HuH-7.5 (cell line): Measurements from ENCODE around the gene TMEM87B.

ENCODE experiments used
- DNase-seq: peaks from one replicate; pipeline ENCODE4 v3.0.0; 2011; ENCODE audit warnings: low spot score

TMEM87B gene

DNA sequence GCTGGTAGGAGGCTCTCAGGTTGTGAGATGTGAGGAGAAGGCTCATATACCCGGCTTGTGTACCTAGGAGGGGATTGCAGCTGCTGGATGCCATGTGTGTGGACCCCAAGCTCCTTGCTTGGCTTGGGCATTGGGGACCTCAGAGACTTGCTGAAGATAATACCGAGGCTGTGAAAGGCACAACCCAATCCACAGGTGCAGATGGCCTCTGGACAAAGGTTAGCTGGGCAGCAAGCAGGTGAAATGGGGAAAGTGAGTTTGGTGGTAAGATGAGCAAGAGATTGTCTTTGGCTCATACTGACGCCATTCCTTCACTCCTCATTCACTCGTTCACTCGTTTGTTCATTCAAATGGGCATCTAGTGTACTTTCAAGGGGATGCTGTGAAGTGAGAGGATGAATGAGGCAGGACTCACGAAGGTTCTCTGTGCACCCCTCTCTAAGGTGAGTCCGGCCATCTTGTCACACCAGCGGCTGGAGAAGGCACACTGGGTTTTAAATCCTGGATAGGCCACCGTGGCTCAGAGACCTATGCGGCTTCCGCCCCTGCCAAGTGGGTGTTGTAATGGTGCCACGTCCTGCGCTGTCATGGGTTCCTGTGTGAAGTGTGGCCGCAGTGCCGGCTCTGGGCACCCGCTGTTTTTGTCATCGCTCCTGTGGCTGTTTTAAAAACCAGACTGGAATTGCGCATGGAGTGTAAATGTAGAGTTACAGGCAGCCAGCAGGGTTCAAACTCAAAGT, 96.8 kb downstream of the TMEM87B start:
- no peak for DNase-seq

DNA sequence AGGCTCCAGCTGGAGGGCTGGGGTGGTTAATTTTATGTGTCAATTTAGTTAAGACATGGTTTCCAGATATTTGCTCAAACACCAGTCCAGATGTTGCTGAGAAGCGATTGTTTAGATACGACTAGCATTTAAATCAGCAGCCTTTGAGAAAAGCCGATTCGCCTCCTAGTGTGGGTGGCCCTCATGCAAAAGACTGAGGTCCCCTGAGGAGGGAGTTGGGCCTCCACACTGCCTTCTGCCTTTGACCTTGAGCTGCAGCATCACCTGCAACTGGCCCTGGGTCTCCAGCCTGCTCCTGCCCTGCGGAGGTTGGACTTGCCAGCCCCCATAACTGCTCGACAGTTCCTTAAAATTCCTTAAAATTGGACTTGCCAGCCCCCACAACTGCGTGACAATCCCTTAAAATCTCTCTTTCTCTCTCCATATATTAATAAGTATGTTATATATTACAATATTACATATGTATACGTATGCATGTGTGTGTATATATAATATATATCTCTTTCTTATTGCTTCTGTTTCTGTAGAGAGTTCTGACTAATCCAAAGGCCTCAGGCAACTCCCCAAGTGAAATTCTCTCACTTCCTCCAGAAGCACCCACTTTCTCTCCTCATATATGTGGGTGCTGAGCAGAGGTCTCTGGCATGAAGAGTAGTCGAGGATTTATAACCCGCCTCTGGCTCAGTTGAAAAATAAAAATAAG, 97.6 kb downstream of the TMEM87B start:
- no peak for DNase-seq

DNA sequence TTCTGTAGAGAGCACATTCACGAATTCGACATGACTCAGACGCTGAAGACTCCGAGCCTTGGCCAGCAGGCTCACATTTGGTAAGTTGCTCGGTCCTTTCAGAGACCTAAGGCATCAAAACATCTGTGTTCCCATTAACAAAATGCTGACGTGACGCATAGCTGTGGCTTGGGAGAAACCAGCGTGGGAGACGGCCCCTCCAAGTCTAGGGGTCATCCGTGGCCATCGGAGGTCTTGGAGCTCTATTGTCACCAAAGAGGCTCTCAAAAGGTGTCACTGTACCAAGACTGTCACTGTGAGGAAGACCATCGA, 98.1 kb downstream of the TMEM87B start:
- DNase-seq, result no peak

DNA sequence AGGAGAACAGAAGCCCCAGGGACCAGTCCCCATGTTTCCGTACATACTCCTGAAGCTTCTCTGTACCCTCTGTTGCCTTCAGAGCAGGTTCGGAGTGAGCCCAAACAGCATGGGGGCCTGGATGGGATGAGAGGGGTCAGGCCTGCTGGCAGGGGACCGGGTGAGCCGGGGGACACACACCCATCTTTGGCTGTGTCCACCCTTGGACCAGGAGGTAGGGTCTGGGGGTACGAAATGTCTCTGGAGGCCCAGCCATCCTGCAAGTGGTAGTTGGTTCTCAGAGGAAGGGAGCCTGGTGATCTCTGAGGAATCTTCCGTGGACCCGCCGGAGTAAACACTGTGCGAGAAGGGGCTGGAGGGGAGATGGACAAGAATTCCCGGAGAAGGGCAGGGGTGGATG, 98.4 kb downstream of the TMEM87B start:
- no peak for DNase-seq

DNA sequence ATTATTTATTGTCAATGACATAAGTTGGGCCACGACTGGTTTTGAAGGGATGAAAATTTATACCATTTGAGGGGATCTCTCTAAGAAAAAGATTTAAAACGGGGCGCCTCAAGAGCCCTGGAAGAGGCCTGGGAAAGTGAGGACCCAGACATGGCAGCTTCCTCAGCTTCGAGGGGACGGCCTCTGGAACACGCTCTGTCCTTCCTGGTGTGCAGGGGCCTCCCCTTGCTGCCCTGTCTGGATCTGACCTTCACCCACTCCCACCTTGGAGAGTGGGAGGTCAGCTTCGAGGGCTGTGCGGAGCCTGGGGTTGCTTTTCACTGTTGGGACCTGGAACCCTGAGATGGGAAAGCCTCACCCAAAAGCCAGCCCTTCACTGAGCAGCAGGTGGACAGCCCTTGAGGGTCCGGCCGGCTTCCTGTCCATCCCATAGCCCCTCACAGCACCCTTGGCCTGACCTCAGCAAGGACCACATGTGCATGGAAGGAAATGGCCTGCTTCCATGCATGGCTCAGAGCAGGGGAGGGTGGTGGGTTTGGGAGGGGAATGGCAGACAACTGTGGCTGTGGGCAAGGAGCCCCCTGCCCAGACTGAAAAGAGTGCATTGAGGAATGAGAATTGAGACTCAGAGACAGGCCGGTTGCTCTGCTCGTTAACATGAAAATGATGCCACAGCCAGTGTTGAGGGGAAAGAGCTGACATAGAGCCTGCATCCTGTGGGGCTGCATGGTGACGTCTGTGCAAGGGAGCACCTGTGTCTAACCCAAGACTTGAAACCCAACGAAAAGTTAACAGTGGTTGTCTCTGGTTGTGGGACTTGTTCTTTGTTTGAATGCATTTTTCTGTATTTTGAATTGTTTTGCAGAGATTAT, 99.4 kb downstream of the TMEM87B start:
- DNase-seq, result no peak

DNA sequence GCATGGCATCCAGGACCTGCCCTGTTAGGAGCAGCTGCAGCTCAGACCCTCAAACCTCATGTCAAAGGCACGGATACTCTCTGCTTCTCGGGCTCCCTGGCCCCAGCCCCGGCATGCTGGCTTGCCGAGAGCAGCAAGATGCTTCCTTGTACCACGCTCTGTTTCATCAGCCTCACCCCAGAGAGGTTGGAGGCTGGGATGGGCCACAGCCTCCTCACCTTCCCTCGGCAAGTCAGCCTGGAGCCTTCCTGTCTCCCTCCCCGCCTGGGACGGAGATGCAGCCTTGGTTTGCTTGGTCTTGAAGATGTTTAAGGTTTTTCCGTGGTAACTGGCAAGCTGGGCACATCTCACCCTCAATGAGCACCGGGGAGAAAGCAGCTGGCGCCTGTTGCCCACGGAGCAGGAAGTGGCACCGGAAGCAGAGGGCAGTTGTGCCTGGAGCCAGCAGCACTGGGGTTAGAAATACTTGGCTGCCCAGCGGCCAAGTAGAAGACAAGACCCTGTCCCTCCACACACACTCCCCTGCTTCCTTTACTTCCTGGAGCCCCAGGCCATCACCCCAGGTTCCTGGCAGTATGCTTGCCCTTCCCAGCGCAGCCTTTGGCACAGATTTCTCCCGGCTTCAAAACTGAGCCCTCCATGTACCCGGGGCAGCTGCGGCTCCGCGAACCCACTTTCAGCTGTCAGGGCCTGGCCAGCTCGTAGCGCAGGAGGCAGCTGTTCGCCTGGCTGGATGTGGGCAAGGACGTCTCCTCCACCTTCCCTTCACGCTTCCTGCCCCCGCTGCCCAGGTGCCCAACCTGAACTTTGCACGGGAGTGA, 100.5 kb downstream of the TMEM87B start:
- no peak for DNase-seq

DNA sequence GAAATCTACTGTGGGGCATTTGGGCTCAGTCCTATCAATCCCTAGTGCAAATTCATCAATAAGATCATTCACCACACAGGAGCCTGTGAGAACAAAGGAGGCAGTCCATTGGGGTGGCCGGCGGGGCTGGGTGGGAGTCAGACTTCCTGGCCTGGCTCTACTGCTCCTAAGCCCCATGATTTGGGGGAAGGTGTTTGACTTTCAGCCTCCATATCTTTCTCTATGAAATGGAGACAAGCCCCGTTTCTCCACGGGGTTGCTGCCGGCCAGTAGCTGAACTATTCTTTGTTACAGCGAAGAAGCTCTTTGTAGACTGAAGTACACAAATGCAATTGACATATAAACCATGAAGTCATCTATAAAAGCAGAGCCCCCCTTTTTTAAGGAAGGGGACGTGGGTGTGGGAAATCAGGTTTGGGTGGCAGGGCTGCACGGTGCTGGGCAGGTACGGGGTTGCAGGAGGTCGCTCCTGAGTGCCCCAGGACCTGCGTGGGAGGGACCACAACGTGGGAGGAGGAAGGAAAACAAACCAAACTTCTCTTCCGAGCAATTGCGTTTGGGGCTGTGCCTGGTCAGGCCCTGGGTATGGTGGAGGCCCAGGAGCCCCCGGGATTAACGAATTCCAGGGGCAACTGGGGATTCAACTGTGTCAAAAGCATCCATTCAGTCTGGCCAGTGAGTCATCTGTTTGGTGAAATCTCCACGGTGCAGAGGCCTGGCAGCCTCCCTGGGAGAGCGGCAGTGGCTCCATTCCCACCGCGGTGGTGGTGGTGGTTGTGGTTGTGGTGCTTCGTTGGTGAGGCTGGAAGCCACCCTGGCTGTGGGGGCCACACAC, 101.3 kb downstream of the TMEM87B start:
- DNase-seq, result no peak

DNA sequence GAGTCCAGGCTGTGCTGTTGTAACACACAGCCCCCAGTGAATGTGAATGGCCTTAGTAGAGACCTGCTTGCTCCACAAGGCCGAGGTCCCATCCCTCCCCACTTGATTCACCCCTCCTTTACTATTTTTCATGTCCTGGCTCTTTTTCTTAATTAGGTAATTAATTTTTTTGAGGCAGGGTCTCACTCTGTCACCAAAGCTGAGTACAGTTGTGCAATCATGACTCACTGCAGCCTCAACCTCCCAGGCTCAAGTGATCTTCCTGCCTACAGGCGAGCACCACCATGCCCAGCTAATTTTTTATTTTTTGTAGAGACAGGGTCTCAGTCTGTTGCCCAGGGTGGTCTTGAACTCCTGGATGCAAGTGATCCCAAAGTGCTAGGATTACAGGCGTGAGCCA, 102.4 kb downstream of the TMEM87B start:
- DNase-seq, result no peak

DNA sequence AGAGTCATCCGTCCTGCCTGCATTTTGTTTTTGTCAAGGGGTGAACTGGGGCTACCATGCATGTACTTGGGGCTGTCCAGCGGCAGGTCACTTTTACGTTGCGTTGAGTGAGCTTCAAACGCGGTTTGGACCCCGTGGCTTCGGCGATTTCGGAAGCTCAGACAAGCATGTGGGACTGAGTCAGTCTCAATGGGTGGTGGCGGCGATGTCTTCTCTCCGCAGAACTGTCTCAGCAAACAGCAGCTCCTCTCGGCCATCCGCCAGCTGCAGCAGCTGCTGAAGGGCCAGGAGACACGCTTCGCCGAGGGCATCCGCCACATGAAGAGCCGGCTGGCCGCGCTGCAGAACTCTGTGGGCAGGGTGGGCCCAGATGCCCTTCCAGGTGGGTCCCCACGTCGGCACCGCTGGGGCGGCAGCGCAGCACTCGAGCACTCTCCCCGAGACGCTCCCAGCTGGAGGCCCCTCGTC, 104.4 kb downstream of the TMEM87B start:
- no peak for DNase-seq

DNA sequence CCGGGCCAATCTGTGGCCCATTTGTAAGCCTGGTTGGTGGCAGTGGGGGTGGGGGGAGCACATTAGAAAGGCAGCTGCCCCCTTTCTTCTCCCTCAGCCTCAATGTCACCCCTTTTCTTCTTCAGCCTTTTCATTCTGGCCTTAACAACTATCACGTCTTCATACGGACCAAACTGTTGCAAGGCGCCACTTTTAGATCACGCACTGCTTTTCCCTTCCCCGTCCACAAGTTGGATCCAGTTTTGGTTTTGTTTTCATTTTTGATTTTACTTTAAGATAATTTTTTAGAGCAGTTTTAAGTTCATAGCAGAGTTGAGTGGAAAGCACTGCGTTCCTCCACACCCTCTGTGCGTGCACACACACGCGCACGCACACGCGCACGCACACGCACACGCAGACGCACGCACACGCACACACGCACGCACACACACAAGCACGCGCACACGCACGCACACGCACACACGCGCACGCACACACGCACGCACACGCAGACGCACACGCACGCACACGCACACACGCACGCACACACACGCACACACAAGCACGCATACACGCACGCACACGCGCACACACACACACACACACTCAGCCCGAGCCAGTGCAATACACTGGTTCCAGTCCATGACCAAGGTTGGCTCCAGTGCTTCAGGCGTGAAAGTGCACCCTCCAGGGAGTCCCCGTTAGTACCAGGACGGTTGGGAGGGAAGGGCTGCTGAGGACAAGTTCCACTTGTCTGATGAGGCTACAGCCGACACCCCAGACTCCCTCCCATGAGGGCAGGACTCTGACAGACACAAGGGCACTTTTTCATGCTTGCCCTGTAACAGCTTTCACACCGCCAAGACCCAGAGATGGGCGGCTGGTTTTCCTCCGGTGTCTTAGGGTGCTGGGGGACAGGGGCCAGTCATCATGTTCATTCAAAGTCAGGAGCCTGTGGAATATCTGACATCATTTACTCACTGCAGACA, 105.5 kb downstream of the TMEM87B start:
- no peak for DNase-seq

DNA sequence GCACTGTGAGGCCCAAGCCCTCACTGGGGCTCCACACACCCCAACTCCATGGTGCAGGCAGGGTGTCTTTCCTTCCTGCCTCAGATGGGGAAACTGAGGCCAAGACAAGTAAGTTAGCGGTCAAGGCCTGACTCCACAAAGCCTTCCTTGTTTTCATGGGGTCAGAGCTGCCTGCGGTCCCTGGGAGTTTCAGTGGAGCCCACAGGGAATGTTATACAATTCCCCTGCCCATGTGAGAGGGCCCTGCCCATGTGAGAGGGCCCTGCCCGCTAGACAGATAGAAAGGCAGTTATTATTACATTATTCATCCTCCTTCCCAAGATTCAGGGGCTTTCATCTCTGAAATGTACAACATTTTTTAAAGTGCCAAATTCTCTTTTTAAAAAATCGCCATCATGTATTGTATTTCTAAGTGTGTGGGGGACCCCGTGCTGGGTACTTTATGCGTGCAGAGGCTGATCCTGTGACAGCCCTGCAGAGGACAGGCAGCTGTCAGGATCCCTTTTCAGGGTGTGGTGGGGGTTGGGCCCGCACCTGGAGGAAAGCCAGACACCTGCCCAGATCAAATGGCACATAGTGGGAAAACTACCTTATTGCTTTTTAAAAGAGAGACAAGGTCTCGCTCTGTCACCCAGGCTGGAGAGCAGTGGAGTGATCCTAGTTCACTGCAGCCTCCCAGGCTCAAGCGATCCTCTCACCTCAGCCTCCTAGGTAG, 106.5 kb downstream of the TMEM87B start:
- no peak for DNase-seq

DNA sequence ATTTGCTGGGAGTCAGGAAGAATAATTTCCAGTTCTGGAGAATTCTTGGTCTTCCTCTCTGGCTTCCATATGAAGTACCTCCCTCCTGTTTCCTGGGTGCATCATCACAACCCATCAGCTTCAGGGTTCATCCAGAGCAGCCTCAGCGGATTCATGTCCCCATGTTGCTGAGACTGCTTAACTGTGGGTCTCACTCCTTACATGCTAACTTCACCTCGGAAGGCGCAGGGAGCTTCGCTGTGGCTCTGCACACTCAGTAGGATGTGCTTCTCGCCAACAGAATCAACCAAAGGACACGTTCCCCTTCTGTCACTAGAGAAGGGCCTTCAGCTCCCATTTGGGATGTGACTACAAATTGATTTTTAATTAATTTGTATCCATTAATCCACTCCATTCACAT, 107.3 kb downstream of the TMEM87B start:
- DNase-seq, result no peak

DNA sequence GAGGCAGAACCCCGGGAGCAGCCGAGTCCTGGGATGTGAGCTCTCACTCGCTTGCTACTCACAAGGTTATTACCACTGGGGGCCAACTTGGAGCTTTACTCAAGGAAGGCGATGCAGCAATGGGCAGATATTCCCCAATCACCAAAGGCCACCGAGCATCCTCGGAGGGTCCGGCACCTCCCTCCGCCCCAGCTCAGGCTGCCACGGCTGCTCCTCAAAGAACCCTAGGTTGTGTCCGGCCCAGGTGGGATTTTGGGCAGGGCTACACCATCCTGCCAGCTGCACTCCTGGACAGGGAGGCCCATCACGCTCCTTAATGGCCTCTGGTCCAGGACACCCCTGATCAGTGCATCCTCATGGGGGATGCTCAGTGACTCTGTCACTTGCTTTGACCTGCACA, 107.9 kb downstream of the TMEM87B start:
- DNase-seq, result no peak

DNA sequence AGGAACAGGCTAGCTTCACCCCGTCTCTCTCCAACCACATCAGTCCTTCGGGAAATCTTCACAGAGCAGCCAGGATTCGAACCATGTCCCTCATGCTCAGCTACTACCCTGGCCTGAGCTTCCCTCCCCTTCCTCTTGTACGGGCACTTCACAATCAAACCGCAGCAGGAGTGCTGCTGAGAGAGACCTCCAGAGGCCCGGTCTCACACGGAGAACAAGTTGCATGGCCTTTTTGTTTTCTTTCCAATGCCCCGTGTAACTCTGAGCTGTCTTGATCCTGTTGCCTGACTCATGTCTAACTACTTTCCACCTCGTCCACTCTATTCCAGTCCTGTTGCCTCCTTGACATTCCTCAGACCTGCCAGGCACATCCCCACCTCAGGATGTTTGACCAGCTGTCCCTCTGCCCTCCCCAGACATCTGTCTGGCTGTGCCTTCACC, 108.5 kb downstream of the TMEM87B start:
- DNase-seq, result no peak

DNA sequence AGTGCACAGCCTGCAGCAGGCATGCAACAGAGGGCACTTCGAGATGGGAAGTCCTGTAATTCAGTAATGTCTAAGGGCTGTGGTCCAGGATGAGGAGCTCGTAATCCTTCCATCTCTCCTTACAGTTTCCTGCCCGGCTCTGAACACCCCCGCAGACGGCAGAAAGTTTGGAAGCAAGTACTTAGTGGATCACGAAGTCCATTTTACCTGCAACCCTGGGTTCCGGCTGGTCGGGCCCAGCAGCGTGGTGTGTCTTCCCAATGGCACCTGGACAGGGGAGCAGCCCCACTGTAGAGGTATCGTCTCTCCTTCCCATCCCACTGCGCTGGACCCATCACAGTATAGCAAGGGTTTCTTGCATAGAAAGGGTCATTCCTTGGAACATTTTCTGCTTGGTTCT, 109.8 kb downstream of the TMEM87B start:
- no peak for DNase-seq

DNA sequence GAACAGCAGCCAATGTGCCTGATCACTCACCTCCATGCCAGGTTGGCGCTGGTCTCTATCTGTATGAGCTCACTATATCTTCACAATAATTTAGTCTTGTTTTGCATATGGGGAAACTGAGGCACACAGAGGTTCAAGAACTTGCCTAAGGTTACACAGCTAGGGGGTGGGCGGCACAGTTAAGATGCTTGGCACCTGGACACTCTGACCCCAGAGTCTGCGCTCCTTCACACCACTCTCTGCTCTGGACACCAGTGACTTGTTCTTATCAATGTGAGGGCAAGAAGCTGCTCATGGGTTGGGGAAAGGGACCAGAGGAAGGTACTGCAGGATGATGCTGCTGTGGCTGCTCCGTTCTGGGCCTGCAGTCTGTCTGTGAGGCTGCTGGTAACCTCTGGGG, 110.2 kb downstream of the TMEM87B start:
- no peak for DNase-seq

DNA sequence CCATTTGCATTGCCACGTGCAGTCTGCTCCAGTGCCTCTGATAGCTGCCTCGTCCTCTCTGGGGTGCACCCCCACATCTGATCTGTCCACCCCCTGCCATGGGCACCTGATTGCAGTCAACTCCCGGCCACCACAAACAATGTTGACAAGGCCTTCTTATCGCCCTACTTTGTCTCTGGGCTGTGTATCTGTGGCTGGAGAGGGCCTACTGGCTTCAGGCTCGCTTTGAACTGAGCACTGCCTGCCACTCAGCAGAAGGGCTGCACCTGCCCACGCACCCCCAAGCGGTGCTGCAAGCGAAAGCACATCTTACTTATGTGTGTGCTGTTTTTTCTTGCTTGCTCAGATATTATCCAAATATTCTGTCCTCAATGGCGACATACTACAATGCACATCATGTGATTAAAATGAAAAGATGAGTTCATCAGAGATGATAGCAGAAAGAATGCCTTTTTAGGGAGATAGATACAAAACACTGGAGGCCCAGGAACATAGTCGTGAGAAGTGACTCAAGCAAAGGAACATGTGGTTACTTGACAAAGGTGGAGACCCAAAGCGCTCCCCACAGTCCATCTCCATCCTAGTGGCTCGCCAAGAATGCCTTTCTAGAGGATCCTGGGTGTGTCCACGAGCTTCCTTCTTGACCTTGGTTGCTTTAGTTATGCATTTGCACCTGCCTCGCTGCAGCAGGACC, 111.9 kb downstream of the TMEM87B start:
- DNase-seq, result no peak

DNA sequence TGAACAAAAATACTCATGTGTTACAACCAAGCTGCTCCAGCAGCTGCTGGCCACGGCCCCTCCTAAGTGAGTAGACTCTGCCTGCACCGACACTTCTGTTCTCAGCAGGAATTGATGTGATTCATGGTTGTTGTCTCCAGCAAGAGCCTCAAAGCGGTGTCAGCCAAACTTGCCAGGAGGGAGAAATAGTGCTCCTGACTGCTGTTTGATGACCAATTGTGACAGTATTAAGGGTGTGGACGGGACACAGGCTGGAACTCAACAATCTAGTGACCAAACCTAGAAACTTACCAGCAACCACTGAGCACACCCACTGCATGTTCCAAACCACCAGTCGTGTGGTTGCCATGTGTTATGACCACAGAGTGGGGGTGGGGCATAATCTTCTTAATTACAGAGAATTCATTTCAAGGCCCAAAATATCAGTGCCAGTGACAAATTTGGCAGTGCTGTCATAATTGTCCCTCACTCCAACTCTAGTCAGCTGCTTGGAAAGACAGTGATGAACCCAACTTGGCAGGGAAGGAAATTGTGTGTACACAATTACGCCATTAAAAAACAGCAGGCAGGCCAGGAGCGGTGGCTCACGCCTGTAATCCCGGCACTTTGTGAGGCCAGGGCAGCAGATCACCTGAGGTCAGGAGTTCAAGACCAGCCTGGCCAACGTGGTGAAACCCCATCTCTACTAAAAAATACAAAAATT, 113.5 kb downstream of the TMEM87B start:
- DNase-seq, result no peak
